SHP77 treated with DMSO at 0.1 percent for 48 hours (cell line): ENCODE results near the gene CEP85.
A peak's percentile ranks its signal among the peaks of the same experiment; 100 is the strongest.

Experiments used
- DNase-seq: peaks from one replicate; lab custom pipeline; 2025; lab: John Stamatoyannopoulos, UW

The CEP85 gene

GRCh38 chr1:26317146-26317545, 83.1 kb downstream of the CEP85 start:
- DNase-seq: no peak

- DNase-seq: no peak
Observed at GRCh38 chr1:26317612-26318337, 83.8 kb downstream of the CEP85 start, which contains the start of gene CD52. Gene CD52, plus strand, starts transcription at chr1:26317958. Its CDS starts 60 bp downstream, at chr1:26318018.

- no peak for DNase-seq
Observed at GRCh38 chr1:26318338-26319064, 84.5 kb downstream of the CEP85 start.

GRCh38 chr1:26320896-26321295, 86.9 kb downstream of the CEP85 start:
- no peak for DNase-seq

- peak; percentile 23 for DNase-seq
Observed at GRCh38 chr1:26321315-26322041, 87.5 kb downstream of the CEP85 start.

- no peak for DNase-seq
Observed at GRCh38 chr1:26322042-26322331, 88.0 kb downstream of the CEP85 start.

- no peak for DNase-seq
Observed at GRCh38 chr1:26323382-26323781, 89.4 kb downstream of the CEP85 start.

- no peak for DNase-seq
Observed at GRCh38 chr1:26324550-26324949, 90.5 kb downstream of the CEP85 start.

- peak; percentile 88 for DNase-seq
Observed at GRCh38 chr1:26327956-26328362, 94.0 kb downstream of the CEP85 start.
